ENCODE measurements around the gene BANK1.

The BANK1 gene

DNA sequence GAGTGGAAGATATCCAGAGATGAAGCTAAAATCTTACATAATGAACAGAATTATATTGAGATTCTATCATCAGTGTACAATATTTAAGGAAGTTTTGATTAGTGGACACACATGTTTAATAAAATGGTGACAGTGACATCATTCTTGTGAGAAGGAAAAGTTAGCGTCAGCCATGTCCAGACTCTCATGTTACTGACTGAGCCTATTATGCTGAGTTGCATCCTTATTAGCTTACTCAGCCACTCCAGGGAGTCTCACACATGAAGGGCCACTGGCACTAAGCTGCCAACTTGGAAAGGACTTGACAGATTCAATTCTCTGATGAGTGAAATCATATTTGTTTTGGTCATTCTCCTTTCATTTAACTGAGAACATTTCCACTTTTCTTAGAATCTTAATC lies 170.6 kb downstream of the BANK1 start:
- DNase-seq (ENCODE audit: low read depth), result no peak

DNA sequence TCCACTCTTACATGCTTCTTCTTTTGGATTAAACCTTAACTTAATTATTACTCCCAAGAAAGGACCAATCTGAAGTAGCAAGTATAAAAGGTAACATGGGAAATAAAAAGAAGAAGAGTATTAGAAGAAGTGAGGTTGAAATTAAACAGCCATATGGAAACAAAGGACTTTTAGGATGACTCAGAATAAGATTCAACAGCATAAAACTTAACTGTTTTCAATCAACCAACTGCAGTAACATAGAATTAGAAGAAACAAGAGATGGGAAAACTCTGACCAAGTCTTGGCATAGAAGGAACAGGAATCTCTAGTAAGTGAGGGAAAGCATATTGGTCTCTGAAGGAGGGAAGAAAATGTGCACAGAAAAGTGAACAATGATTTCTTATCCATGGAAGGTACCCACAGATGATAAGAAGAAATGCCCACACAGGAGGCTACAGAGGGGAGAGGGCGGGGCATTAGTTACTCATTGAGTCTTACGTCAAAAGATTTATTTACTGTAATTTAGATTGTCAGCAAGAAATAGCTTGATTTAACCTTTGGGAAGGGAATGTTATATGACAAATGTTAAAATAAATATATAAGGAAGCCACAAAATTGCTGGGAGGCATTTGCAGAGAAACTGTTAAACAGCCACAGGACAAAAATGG lies 177.3 kb downstream of the BANK1 start:
- DNase-seq (ENCODE audit: low read depth), result no peak

DNA sequence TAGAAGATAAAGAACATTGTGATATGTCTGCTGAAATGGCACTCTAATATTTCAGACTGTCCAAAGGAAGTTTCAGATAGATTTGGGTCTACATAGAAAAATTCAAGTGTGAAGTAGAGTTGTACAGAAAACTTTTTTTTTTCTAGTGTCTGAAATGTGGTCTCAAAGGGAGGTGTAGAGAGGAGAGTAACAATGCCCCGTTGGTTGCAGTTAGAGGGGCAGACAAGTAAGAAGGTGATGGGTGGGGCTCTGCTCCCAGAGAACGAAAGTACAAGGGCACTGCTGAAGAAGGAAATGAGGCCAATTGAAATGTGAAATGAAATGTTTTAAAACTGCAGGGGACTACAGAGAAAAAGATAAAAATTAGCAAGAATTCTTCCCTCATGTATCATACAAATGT lies 177.8 kb downstream of the BANK1 start:
- DNase-seq (ENCODE audit: low read depth), result no peak

DNA sequence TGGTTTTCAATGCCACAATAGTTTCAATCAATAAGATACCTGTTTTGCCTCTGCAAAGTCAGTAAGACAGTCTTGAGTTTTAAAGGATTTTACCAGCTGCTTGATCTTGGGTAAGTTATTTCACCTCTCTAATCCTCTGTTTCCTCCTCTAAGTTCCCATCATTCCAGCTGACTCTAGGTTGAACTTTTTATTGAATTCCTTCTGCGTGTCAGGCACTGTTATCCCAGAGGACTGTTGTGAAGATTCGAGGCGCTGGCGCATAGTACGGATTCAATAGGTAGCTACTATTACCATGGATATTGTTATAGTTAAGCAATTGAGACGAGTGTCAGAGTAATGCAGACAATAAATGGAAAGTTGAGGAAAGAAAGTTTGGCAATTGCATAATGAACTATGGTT lies 179.4 kb downstream of the BANK1 start:
- DNase-seq (ENCODE audit: low read depth), result no peak

DNA sequence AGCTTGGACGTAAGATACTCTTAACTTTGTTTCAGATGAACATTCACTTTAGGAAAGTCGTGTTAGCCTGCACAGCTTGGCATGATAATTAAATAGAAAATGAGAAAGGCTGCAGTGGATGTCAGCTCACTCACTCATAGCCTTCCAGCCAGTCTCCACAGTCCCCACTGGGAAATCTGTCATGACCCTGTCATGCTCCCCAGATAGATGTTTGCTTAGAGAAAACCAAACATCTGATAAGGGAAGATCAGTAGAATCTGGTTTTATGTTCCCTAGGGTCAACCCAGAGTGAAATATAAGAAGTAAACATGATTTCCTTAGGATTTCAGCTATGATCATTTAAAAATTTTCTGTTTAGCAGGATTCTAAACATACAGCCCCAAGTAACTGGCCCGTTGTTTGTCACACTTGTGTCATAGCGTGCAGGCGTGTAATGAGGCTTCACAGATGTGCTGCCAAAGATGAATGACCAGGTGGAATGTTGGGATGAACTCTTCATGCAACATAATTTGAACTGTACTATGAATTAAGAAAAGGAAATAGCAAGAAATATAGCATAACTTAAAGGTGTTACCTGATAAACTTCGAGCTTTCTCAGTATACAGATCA lies 180.1 kb downstream of the BANK1 start:
- no peak for DNase-seq (ENCODE audit: low read depth)

DNA sequence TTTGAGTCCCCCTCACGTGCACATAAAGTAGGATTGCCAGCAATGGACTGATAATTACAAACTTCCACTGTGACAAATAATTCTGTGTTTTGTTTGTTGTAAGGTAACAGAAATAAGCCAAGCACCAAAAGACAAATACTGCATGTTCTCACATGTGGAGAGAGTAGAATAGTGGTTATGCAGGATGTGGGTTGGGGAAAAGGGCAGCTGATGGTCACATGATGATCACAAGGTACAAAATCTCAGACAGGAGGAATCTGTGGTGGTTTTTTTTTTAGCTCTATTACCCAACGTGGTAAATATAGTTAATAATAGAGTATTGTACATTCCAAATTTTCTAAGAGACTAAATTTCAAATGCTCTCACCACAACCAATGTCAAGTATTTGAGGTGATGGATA lies 182.3 kb downstream of the BANK1 start:
- no peak for DNase-seq (ENCODE audit: low read depth)

DNA sequence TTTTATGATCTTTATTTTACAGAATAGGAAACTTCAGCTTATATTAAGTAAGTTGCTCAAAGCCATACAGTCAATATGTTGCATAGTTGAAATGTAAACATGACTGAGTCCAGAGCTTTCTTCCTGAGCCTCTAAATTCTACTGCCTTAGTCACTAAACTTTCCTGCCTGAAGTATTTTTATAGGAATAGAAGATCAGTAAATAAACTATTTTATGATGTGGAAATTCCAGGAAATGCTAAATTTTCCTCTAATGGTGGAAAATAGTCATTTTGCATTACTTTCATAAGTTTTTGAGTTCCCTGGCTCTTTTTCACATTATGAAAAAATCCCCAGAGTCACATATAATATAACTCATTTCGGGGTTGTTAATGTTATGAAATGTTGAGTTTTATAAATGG lies 182.8 kb downstream of the BANK1 start:
- no peak for DNase-seq (ENCODE audit: low read depth)

DNA sequence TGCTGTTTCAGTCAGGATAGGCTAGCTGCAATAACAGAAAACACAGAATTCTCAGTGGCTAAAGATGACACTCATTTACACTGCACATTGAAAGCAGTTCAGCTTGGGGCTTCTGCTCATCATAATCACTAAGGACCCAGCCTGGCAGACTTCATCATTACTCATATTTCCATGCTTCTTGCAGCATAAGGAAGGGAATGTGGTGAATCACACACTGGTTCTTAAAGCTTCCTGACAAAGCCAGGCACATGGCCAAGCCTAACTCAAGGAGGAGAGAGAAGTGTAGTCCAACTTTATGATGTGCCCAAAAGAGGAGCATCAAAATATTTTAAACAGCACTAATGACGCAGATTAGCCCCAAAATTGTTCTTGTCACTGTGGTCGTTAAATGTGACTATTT lies 186.5 kb downstream of the BANK1 start:
- no peak for DNase-seq (ENCODE audit: low read depth)

DNA sequence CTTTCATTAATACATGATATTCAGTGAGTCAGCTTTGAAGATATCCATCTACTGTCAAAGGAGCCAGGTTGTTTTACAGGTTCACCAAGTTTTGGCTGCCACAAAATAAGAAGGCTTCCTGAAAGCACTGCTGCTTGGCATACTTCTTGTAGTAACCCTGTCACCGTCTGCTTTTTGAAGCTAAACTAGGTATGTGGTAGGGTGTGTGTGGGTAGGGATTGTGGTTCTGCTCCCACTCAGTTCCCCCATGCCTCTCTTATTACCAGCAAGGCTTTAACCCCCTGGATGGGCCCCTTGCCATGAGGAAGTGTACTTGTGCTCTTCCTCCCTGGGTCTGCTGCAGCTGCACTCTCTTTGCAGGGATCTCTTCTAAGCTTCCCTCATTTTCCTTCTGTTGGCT lies 191.2 kb downstream of the BANK1 start:
- no peak for DNase-seq (ENCODE audit: low read depth)

DNA sequence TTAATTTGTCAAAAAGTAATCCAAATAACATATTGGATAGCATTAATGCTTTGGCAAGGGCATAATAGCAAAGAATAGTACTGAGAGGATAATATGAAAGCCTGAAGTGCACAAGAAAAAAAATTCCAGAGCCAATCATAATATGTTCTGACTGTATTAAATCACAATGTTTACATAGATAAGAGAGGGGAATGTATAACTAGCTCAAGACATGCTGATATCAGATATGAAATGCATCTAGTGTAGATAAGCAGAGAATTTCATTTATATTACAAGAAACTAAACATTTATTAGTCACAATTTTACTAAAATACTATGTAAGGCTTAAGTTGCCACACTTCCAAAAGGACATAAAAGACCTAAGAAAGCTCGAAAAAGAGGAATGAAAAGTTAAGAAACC lies 193.3 kb downstream of the BANK1 start:
- no peak for DNase-seq (ENCODE audit: low read depth)

DNA sequence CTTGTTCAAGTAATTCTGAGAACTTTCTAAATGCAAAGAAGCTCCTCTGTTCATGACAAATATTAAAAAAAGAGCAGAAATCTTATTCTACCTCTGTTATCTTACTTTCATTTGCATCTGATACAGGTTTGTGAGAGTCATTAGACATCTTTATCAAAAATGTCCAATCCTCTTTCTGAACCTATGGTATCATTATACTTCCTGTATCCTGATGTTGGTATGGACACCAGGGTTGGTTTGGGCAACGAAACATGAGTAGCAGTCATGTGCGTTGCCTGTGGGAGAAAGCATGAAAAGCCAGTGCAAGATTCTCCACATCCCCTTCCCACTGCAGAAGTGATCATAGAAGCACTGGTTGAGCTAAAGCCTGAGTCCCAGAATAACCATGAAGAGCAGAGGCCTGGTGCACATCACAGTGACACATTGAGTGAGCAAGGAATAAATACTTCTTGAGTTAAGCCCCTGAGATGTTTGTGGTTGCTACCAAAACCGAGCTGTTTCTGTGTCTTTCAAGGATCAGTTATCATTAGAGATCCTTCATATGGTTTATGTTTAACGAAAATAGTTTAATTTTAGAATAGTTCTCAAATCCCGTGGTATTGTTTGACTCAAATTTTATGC lies 197.2 kb downstream of the BANK1 start:
- DNase-seq (ENCODE audit: low read depth), result no peak

DNA sequence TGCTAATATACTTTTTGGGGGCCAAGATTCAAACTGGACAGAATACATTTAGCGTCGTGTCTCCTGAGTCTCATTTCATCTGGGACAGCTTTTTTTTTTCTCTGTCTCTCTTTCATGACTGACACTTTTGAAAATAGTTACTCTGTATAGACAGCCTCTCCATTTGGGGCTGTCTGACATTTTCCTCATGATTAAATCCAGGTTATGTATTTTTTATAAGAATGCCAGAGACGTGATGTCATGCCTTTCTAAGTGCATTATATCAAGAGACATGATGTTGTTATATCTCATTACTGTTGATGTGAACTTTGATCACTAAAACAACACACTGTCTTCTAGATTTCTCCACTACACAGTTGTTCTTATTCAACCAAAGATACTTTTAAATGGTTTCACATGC lies 199.0 kb downstream of the BANK1 start:
- DNase-seq (ENCODE audit: low read depth), result no peak

DNA sequence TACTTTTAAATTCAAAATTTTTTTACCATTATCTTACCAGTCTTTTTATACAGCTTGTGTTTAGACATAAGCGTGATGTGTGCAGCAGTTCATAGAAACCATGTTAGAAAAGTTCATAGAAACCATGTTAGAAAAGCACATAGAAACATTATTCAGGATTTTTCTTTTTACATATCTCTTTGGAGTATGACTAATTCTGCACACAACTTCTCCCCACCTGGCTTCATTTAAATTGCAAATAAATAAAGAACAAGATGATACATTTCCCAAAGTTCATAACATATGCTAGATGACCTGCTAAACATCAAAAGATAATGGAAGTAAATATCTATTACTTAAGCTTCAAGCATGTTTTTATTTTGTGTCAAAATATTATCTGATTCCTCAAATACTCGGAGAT lies 201.9 kb downstream of the BANK1 start:
- DNase-seq (ENCODE audit: low read depth), result no peak

DNA sequence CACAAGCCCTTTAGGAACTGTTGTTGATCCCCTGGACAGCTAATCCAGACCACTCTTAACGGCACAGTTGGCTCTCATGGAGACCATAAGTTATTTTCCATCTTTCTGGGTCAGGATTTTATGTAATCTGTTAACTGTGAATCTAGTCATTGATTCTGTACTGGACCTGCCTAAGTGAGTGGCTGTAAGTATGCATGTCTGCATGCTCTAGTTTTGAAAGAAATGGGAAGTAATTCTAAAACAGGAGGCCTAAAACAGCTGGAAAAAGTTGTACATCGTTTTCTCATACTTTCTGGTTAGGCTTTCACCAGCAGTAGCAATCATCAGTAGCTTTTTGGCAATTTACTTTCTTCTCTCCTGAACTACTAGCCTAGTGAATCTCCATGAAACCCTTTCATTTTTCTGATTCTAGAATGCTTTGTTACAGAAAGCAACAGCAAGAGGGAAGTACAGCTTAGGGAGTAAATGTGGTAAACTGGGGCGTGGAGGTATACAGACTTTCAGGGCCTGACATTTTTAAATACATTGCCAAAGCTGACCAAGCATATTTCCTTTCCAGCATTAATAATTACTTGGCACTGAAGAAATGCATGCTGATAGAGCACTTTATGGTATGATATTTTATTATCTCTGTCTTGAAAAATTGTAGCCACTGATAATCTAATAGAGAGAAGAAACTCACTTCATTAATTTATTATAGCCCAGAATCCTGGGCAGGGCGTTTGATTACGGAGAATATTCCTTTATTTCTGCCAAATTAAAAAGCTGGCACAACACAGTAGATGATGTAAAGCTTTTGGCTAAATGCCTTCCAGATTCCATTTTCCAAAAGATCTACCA lies 202.7 kb downstream of the BANK1 start:
- DNase-seq (ENCODE audit: low read depth), result no peak

DNA sequence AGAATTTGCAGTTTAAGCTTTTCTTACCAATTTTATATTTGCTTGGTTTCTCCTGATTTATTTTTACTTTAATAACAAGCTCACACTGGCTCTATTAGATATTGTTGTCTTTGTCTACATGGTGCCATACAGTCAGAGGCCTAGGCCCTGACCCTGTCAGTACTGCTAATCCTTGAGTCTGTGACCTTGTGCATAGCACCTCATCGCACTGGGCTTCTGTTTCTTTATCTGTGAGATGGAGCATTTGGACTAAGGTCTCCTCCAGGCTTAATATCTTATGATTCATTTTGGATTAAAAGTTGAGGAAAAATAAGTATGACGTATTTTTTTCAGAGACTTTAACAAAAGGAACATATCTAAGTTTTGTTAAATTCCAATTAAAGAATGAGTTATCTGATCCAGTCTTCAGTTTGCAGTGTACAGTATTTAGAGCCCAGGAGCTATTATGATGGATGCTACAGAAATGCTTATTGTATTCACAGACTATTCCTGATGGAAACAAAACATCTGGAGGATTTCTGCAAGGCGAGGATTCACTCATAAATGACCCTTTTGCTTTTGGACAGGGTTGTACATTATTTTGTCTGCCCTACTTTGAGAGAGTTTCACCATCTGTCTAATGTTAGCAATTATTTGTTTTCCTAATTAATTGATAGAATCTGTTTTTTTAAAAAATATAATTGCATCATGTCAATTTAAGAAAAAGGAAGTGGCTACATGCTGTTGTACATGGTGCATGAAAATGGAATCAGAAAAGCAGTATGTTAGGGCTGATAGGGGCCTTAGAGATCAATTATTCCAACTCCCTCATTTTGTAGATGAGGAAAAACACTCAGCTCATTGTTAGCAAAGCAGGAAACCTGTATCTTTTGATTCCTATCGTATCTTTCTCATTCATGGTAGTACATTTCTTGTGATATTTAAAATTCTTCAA lies 203.6 kb downstream of the BANK1 start:
- no peak for DNase-seq (ENCODE audit: low read depth)

DNA sequence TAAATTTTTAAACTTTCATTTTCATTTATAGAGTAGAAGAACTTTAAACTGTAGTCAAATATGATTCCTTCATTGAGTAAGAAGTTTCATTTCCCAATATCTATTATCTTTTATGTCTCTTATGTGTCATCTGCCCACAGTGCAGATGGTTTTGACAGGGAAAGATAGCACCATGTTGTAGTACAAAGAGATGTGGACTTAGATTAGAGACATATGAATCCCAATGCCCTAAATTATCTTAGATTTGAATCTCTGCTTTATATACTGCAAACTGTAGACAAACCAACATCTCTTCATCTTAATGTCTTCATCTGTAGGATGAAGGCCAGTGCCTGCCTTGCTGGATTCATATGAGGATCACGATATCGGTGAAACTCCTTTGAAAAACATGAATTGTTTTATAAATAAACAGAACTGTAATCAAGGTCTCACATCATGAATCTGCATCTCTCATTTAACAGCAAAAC lies 217.5 kb downstream of the BANK1 start:
- no peak for DNase-seq (ENCODE audit: low read depth)

DNA sequence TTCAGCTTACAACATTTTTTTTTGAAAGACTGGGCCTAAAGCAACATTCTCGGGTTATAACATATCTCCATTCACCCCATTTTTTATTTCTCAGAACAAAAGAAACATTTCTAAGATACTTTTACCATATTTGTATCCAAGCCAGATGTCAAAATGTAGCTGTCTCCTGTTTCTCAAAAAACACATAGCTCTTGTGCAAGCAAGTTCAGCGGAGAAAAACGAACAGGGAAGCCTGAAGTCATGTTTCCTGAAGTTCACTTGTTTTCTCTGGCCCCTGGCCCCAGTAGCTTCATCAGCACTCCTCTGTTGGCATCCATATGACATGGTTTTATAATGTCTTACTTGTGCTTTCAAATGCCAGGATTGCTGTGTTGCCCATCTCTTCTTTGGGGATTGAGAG lies 218.2 kb downstream of the BANK1 start:
- DNase-seq (ENCODE audit: low read depth), result no peak

DNA sequence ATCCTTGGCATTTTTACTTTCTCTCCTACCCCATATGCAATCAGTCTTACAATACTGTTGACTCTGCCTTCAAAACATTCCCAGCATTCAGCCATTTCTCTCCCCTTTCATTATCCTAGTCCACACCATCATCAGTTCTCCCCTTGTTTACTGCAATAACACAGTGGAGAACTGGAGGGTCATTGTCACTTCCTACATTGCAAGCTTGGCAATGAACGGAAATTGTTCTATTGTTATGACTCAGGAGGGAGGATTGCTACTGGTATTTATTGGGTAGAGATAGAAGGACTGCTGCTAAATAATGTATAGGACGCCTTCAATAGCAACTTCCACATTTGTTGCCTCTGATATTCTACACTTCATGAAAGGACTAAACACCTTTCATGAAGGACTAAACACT lies 231.8 kb downstream of the BANK1 start:
- no peak for DNase-seq (ENCODE audit: low read depth)

DNA sequence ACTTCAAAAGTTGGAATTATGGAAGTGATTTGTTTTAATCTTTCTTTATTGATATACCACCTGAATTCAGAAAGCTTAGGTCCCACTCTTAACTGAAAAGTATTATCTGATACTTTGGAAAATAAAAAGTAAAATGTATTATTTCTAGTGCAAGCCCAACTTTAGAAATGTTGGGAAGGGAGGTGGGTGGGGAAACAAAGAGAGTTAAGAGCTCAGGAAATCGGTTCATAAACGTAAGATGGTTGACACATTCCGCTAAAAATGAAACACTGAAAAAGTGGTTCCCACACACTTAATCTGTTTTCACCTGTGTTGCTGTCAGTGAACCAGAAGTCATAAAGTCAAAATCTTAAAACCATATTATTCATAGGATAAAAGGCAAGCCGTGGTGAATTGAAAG lies 237.4 kb downstream of the BANK1 start:
- DNase-seq (ENCODE audit: low read depth), result no peak

DNA sequence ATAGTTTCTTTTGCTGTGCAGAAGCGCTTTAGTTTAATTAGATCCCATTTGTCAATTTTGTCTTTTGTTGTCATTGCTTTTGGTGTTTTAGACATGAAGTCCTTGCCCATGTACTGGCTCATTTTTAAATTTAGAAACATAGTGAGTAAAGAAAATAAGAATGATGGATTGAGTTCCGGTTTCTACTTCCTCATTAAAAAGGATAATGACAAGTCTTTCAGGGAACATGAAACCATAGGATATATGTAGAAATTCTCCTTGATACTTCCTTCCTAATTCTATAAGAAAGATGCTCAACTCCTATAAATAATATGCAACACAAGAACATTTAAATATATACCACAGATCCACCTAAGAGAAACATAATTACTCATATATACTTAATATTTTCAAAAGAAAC lies 240.9 kb downstream of the BANK1 start:
- no peak for DNase-seq (ENCODE audit: low read depth)

DNA sequence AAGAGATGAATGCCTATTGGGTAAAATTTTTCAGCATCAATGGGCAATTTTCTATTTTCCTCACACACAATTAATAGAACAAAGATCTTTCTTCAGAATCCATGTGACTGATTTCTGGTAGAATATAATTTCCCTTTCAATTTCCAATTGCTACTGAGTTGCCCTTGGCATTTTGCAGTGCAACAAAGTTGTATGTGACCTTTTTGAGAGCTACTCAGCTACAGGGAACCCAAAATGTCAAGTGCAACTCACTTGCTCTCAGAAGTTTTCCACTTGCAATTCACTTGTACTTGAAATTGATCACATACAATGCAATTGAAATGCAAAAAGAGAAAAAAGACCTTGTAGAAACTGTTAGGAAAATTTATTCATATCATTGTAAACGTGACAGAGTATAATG lies 245.5 kb downstream of the BANK1 start:
- DNase-seq (ENCODE audit: low read depth), result no peak

Data from stimulated activated CD8-positive, alpha-beta memory T cell treated with anti-CD3 and anti-CD28 coated beads, Interleukin-4, amount 100 ng/mL, for 24 hours (primary cell).